H9 (cell line): ENCODE measurements around the gene HLA-DQA1. TPM values are rescaled to one million over a fixed set of nuclear protein-coding genes. Genes with fewer than 3 reads are reported as not detected.

ENCODE experiments used
- DNase-seq: peaks from one replicate; pipeline ENCODE4 v3.0.0-alpha.2; 2017
- H2AFZ ChIP-seq: one replicate; pipeline ENCODE4 v1.6.1; 2013; ENCODE audit warnings: mild to moderate bottlenecking, low read length, control low read depth, moderate library complexity
- H2AK5ac ChIP-seq: 2 replicates; pipeline ENCODE4 v1.6.1; 2013; ENCODE audit warnings: low read length, control low read depth, mixed read lengths; ENCODE audit not compliant: insufficient read length
- H2BK120ac ChIP-seq: one replicate; pipeline ENCODE4 v1.6.1; 2013; ENCODE audit warnings: low read depth, mild to moderate bottlenecking, low read length, control low read depth, inconsistent platforms; ENCODE audit not compliant: poor library complexity, severe bottlenecking
- H2BK12ac ChIP-seq: 2 replicates; pipeline ENCODE4 v1.6.1; 2013; ENCODE audit warnings: low read length, control low read depth, mixed read lengths, low read depth; ENCODE audit not compliant: insufficient read length
- H2BK15ac ChIP-seq: 2 replicates; pipeline ENCODE4 v1.6.1; 2013; ENCODE audit warnings: low read depth, low read length, control low read depth
- H2BK20ac ChIP-seq: one replicate; pipeline ENCODE4 v1.6.1; 2013; ENCODE audit warnings: low read depth, mild to moderate bottlenecking, low read length, control low read depth, inconsistent platforms; ENCODE audit not compliant: poor library complexity, severe bottlenecking
- H2BK5ac ChIP-seq: 2 replicates; pipeline ENCODE4 v1.6.1; 2013; ENCODE audit warnings: low read length, control low read depth, mixed read lengths; ENCODE audit not compliant: insufficient read length
- H3K14ac ChIP-seq: 2 replicates; pipeline ENCODE4 v1.6.1; 2013; ENCODE audit warnings: low read length, control low read depth; ENCODE audit not compliant: insufficient read depth
- H3K18ac ChIP-seq: 2 replicates; pipeline ENCODE4 v1.6.1; 2013; ENCODE audit warnings: low read depth, mild to moderate bottlenecking, mixed read lengths, low read length, control low read depth; ENCODE audit not compliant: insufficient read length
- H3K23ac ChIP-seq: 2 replicates; pipeline ENCODE4 v1.6.1; 2013; ENCODE audit warnings: low read length, control low read depth, mixed read lengths, low read depth; ENCODE audit not compliant: insufficient read length
- H3K23me2 ChIP-seq: 2 replicates; pipeline ENCODE4 v1.6.1; 2013; ENCODE audit warnings: low read depth, mild to moderate bottlenecking, mixed read lengths, low read length, control low read depth; ENCODE audit not compliant: insufficient read length, poor library complexity, severe bottlenecking
- H3K27ac ChIP-seq: 2 replicates; pipeline ENCODE4 v1.5.1; 2013; ENCODE audit warnings: low read length, control low read depth, mixed read lengths, low read depth; ENCODE audit not compliant: insufficient read length
- H3K27me3 ChIP-seq: 2 replicates; pipeline ENCODE4 v1.6.1; 2013; ENCODE audit warnings: low read length, control low read depth, inconsistent platforms; ENCODE audit not compliant: insufficient read depth
- H3K4ac ChIP-seq: 2 replicates; pipeline ENCODE4 v1.6.1; 2013; ENCODE audit warnings: low read depth, mild to moderate bottlenecking, control low read depth, inconsistent platforms, low read length, moderate library complexity
- H3K4me1 ChIP-seq: 2 replicates; pipeline ENCODE4 v1.6.1; 2013; ENCODE audit warnings: low read length, control low read depth, inconsistent platforms; ENCODE audit not compliant: insufficient read depth
- H3K4me2 ChIP-seq: 2 replicates; pipeline ENCODE4 v1.6.1; 2013; ENCODE audit warnings: low read length, control low read depth, mixed read lengths; ENCODE audit not compliant: insufficient read length, insufficient read depth
- H3K56ac ChIP-seq: 2 replicates; pipeline ENCODE4 v1.6.1; 2013; ENCODE audit warnings: low read depth, mild to moderate bottlenecking, mixed read lengths, low read length, control low read depth; ENCODE audit not compliant: insufficient read length
- H3K79me1 ChIP-seq: 2 replicates; pipeline ENCODE4 v1.6.1; 2013; ENCODE audit warnings: low read depth, mild to moderate bottlenecking, moderate library complexity, low read length, control low read depth, inconsistent platforms; ENCODE audit not compliant: insufficient read depth, poor library complexity, severe bottlenecking
- H3K79me2 ChIP-seq: 2 replicates; pipeline ENCODE4 v1.6.1; 2013; ENCODE audit warnings: low read length, control low read depth, inconsistent platforms; ENCODE audit not compliant: insufficient read depth
- H3K9ac ChIP-seq: 2 replicates; pipeline ENCODE4 v1.6.1; 2013; ENCODE audit warnings: low read length, control low read depth, mixed read lengths; ENCODE audit not compliant: insufficient read length; ENCODE audit errors: extremely low read depth
- H3K9me3 ChIP-seq: one replicate; pipeline ENCODE4 v1.6.1; 2013; ENCODE audit warnings: low read depth, low read length, inconsistent platforms; ENCODE audit not compliant: control insufficient read depth
- H3T11ph ChIP-seq: one replicate; pipeline ENCODE4 v1.6.1; 2013; ENCODE audit warnings: mild to moderate bottlenecking, low read length, control low read depth, inconsistent platforms
- H4K20me1 ChIP-seq: one replicate; pipeline ENCODE4 v1.6.1; 2013; ENCODE audit not compliant: control insufficient read depth, insufficient read length, insufficient read depth
- H4K5ac ChIP-seq: 2 replicates; pipeline ENCODE4 v1.6.1; 2013; ENCODE audit warnings: low read depth, mild to moderate bottlenecking, mixed read lengths, low read length, control low read depth; ENCODE audit not compliant: insufficient read length
- H4K8ac ChIP-seq: replicated peaks from 2 replicates; pipeline ENCODE4 v1.6.1; 2013; ENCODE audit warnings: low read length, control low read depth, mixed read lengths, low read depth; ENCODE audit not compliant: insufficient read length
- H4K91ac ChIP-seq: 2 replicates; pipeline ENCODE4 v1.6.1; 2013; ENCODE audit warnings: low read depth, mild to moderate bottlenecking, moderate library complexity, mixed read lengths, low read length, control low read depth; ENCODE audit not compliant: insufficient read length
- H3K27ac Mint-ChIP-seq, 3 experiments: 2 replicates in 2 of 3; 3 replicates in 1 of 3; pipeline ENCODE4 v1.8.0; 2020 to 2021; ENCODE audit warnings: mixed read lengths in 3 of 3, mild to moderate bottlenecking in 1 of 3, moderate library complexity in 1 of 3
- H3K27me3 Mint-ChIP-seq: 2 replicates; pipeline ENCODE4 v1.8.0; 2021; ENCODE audit warnings: low read depth, mild to moderate bottlenecking, moderate library complexity, mixed read lengths
- H3K36me3 Mint-ChIP-seq, 3 experiments: 2 replicates in 2 of 3; 3 replicates in 1 of 3; pipeline ENCODE4 v1.8.0; 2020 to 2021; ENCODE audit warnings: low read depth in 3 of 3, mixed read lengths in 3 of 3; ENCODE audit not compliant: insufficient read depth in 1 of 3
- H3K4me1 Mint-ChIP-seq, 2 experiments: 2 replicates each; pipeline ENCODE4 v1.8.0; 2020; ENCODE audit warnings: mixed read lengths in 2 of 2
- H3K4me3 Mint-ChIP-seq, 2 experiments: 2 replicates in 1 of 2; 3 replicates in 1 of 2; pipeline ENCODE4 v1.8.0; 2020 to 2021; ENCODE audit warnings: mild to moderate bottlenecking in 2 of 2, mixed read lengths in 2 of 2, moderate library complexity in 1 of 2
- H3K9me3 Mint-ChIP-seq, 2 experiments: 2 replicates in 1 of 2; 3 replicates in 1 of 2; pipeline ENCODE4 v1.8.0; 2020; ENCODE audit warnings: mild to moderate bottlenecking in 2 of 2, mixed read lengths in 2 of 2, moderate library complexity in 1 of 2
- CTCF ChIP-seq: fragments of 200-600 bp; sonication (generic); conservative IDR thresholded peaks from 3 replicates; pipeline ENCODE4 v1.8.0; 2021; ENCODE audit warnings: antibody characterized with exemption, mild to moderate bottlenecking
- WGBS: extraction: QIAGEN DNeasy Blood & Tissue Kit; methylation state at CpG from one replicate; pipeline ENCODE4 v1.1.7; 2013; ENCODE audit warnings: missing lambda C conversion rate, low lambda C conversion rate, mixed read lengths; ENCODE audit not compliant: insufficient read length; ENCODE audit errors: extremely low coverage; 5-methylcytosine and 5-hydroxymethylcytosine counted together
- total RNA-seq: library from RNA; stranded (reverse); gene quantifications from 2 replicates; pipeline ENCODE4 v1.2.1, GENCODE V29; 2021

HLA-DQA1 gene
- total RNA-seq, 1 experiment from 2014 or later = 1.7 TPM

- Histone ChIP-seq H3K56ac (no peak overlapping the region), H3K27me3 (no peaks in the 10 kb centered on the region), H3K23me2 (no peaks in the 10 kb centered on the region), H2BK12ac (no peak overlapping the region), H4K20me1 (no peaks in the 10 kb centered on the region), H4K5ac (no peak overlapping the region), H4K91ac (no peak overlapping the region), H3K18ac (no peak overlapping the region), H3K4me1 (peaks cover 2% of the 10 kb centered on the region; the same call in 1 of the 2 replicates), H3K14ac (no peak overlapping the region), H3K23ac (no peak overlapping the region), H2AFZ (no peak overlapping the region), H3K9me3 (no peaks in the 10 kb centered on the region), H3K79me2 (no peaks in the 10 kb centered on the region), H3K4ac (no peak overlapping the region), H2AK5ac (no peak overlapping the region), H2BK15ac (no peak overlapping the region), H2BK5ac (no peak overlapping the region), H3K4me2 (no peak overlapping the region), H4K8ac (no peak overlapping the region), H3T11ph (no peak overlapping the region), H2BK20ac (no peak overlapping the region), H3K9ac (no peak overlapping the region), H3K27ac (no peak overlapping the region), H3K79me1 (no peaks in the 10 kb centered on the region), H2BK120ac (no peak overlapping the region)
- DNase-seq = no peak
- H3K36me3 Mint-ChIP-seq = no peaks in the 10 kb centered on the region
- H3K4me1 Mint-ChIP-seq = peaks cover 6 to 15% of the 10 kb centered on the region in 2 experiments
- no peak overlapping the region for H3K27ac Mint-ChIP-seq
- H3K27me3 Mint-ChIP-seq = no peaks in the 10 kb centered on the region
- no CpG with 5 or more reads among the region's 2 CpGs for WGBS
- TF ChIP-seq CTCF = no peak
- no peaks in the 10 kb centered on the region for H3K9me3 Mint-ChIP-seq
- no peak overlapping the region for H3K4me3 Mint-ChIP-seq
Measured at GRCh38 chr6:32607988-32608298, 29.3 kb upstream of the HLA-DQA1 start.
